HG03565 (cell line): ENCODE measurements around the gene CLPSL1.
"Not testable (repeated sequence)": the region's sequence is repeated elsewhere in the genome, so short reads cannot be mapped to it uniquely, and the experiment has no call there.

Experiments
- ATAC-seq: cut with Tn5 transposase; IDR thresholded peaks from one replicate; pipeline ENCODE4 v1.9.1; 2021; ENCODE audit warnings: mild to moderate bottlenecking, moderate library complexity; ENCODE audit not compliant: unreplicated experiment

Gene CLPSL1

DNA sequence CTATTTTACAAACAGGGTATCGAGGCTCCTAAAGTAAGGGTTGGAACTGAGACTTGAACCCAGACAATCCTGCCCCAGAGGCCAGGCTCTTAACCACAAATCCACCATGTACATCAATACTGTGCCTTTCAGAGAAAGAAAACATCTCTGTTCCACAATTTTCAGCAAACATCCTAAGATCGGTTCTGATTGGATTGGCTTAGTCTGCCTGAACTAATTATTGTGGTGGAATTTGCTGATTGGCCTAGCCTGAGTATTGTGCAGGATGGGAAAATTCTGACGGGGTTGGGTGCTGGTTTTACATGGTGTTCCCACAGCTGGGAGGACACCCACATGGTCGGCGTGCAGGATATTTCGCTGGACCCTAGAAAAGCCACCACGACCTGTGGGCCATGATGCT is at the start of gene CLPSL1:
Gene CLPSL1, plus strand, starts transcription at position 301 of the 400 bp plus-strand sequence. Its CDS starts 92 bp downstream, at position 393.
- ATAC-seq: no peak

- peak; percentile 33 for ATAC-seq
These were observed 49.4 kb upstream of the CLPSL1 start for GRCh38 chr6:35731414-35731735.

DNA sequence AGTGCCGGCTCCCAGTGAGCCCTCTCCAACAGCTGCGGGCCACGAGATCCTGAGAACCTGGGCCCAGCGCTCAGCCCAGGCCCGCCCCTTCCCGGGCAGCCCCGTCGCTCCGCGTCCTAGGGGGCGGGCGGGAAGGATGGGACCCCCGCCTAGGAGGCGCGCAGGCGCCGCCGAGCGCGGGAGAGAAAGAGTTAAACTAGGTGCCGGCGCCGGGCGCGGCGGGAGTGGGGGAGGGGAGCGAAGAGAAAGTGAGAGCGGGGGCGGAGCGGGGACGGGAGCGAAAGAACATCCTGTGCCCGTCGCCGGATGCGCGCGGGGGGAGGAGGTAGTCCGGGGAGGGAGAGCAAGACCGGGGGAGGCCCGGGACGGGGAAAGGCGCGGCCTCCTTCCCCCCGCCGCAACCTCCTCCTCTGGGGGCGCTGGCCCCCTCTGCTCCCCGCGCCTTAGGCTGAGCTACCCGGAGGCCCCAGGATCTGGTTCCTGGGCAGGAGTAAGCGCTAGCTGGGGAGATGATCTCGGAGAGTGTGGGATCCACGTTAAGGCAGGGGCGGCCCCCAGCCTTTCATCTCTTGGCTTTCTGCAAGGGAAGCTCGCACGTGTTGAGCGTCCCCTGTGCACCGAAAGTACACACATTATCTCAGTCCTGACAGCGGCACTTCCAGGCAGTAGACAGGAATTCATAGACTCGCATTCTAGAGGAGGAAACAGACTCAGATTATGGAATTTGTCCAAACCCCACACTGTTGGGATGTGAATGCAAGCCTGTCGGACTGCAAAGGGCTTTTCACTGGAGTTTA is 48.9 kb upstream of the CLPSL1 start:
- peak; percentile 33 for ATAC-seq

- ATAC-seq: no peak
These were observed 47.2 kb upstream of the CLPSL1 start for GRCh38 chr6:35733633-35734032.

- ATAC-seq: not testable (repeated sequence)
These were observed 46.5 kb upstream of the CLPSL1 start for GRCh38 chr6:35734319-35734718.

GRCh38 chr6:35735452-35735851 is 45.4 kb upstream of the CLPSL1 start:
- no peak for ATAC-seq

- ATAC-seq: no peak
These were observed 44.4 kb upstream of the CLPSL1 start for GRCh38 chr6:35736253-35736894.

DNA sequence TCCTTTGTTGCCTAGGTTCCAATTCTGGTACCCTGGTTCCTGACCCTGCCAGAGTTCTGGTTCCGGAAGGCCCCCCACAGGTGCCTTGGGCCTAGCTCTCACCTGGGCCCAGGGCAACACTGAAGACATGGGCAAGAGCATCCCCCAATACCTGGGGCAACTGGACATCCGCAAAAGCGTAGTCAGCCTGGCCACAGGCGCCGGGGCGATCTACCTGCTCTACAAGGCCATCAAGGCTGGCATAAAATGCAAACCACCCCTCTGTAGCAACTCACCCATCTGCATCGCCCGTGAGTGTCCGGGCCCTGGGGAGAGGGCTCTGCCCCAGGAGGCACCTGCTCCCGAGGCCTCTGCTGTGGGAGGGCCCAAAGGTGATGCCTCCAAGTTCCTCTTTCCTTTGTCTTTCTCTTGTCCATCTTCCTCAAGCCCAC is 43.8 kb upstream of the CLPSL1 start, which contains the start of gene ARMC12:
Gene ARMC12, plus strand, starts transcription at position 51 of the 431 bp plus-strand sequence. Its CDS starts 77 bp downstream, at position 128.
- no peak for ATAC-seq

- no peak for ATAC-seq
These were observed 43.2 kb upstream of the CLPSL1 start for GRCh38 chr6:35737413-35738211.

- no peak for ATAC-seq
These were observed 40.9 kb upstream of the CLPSL1 start for GRCh38 chr6:35739645-35740524.

GRCh38 chr6:35742842-35743241 is 38.0 kb upstream of the CLPSL1 start:
- ATAC-seq: no peak

DNA sequence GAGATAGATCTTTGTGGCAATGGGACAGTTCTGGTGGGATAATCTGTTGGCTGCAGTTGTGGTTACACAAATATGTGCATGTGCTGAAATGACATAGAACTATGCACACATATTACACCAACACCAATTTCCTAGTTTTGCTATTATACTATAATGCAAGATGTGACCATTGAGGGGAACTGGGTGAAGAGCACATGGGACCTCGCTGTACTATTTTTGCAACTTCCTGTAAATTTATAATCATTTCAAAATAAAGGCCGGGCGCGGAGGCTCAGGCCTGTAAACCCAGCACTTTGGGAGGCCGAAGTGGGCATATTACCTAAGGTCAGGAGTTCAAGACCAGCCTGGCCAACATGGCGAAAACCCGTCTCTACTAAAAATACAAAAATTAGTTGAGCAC is 35.3 kb upstream of the CLPSL1 start:
- ATAC-seq: no peak

- no peak for ATAC-seq
These were observed 34.3 kb upstream of the CLPSL1 start for GRCh38 chr6:35746516-35746915.

DNA sequence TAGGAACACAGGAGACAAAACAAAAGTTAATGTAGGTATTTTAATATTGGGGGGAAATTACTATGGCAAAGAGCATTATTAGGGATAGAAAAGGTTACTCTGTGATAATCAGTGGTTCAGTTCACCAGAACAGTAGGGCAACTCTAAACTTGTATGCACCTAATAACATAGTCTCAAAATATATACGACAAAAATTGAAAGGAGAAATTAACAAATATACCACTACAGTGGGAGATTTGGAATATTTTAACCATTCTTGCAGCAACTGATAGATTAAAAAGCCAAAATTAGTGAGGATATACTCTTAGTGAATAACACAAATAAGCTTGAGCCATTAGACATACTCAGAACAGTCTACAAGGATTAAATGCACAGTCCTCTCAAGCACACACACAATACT is 32.9 kb upstream of the CLPSL1 start:
- no peak for ATAC-seq

DNA sequence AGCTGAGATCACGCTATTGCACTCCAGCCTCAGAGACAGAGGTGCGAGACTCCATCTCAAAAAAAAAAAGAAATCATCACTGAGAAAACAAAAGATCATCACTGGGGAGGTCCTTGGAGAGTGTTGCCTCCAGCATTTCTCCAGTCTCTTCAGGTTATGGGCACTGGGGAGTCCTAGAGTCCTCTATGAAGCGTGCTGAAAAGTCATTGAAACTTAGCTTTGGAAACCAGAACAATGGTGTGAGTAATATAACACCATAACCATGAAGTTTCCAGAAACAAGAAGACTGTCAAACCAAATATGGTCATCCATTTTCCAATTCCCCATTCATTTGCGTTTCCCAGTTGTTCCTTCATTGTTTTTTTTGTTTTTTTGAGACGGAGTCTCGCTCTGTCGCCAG is 30.3 kb upstream of the CLPSL1 start:
- no peak for ATAC-seq

- ATAC-seq: no peak
These were observed 29.2 kb upstream of the CLPSL1 start for GRCh38 chr6:35751594-35751993.

DNA sequence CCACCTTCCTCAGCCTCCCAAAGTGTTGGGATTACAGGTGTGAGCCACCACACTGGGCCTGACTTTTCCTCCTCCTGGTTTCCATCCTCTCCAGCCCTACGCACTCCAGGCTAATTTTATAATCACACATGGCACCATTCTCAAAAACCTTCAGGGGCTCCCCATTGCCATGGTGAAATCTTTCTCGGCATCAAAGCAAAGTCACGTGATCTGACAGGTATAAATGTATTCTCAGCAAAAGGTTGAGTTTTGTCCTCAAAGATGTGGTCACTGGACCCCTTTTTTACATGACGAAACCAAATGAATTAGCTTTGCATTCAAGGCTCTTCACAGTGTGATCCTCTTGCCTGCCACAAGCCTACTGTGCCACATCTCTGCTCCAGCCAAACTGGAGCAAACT is 28.5 kb upstream of the CLPSL1 start:
- ATAC-seq: no peak

DNA sequence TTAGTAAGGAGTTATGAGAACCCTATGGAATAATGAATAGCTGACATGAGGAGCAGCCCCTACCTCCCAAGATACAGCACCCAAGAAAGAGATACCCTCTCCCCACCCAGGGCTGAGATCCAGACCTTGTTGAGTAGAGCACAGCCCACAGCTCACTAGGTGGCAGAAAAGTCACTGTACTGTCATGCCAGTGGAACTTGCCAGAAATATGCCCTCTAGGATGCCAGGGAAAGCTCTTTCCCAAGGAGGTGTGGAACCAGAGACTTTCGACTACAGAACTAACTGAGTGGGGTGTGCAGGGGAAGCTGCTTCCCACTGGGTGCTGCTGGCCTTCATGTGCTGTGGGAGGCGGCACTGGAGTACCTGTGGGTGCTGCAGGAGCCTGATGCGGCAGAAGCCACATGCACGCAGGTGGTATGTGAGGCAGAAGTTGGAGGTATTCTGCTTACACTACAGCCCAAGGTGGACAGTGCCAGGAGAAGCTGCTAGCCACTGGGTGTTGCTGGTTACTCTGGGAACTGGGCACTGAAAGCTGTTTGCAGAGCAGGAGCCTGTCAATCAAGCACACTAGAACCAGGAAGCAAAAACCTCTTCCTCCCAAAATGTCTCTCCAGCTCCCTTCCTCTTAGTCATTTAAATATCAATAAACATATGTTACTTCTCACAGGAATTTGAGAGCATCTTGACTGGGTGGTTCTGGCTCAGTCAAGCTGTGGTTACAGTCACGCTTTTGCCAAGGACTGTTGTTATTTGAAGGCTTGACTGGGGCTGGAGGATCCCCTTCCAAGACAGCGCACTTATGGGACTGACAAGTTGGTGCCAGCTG is 26.2 kb upstream of the CLPSL1 start:
- no peak for ATAC-seq

DNA sequence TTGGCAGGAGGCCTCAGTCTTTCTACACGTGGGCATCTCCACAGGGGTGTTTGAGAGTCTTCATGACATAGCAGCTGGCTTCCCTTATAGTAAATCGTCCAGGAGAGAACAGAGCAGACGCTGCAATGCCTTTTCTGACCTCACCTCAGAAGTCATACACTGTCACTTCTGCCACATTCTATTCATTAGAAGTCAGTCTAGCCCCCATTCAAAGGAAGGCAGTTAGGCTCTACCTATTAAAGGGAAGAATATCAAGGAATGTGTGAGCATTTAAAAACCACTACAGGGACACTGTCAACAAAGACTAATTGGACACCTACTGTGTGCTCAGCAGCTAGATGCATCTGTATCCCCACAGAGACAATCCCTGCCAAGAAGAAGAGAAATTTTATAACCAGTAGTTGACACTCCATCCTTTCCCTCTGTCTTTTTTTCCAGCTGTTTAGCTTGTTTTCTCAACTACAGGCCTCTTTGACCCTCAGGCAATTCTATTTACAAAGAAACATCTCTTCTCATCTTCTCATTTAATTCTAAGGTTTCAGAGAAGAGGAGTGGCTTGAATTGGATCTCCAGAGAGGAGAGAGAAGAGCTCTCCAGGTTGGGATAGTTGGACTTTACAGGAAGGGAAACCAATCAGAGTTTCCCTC is 25.4 kb upstream of the CLPSL1 start:
- no peak for ATAC-seq
